Dedifferentiated amniotic fluid mesenchymal stem cell (primary cell): ENCODE results near the gene TBX20.
"Not testable (repeated sequence)": the region's sequence is repeated elsewhere in the genome, so short reads cannot be mapped to it uniquely, and the experiment has no call there.

ENCODE experiments used
- DNase-seq: peaks from one replicate; pipeline ENCODE4 v3.0.0-alpha.2; 2016; ENCODE audit errors: extremely low spot score

The TBX20 gene

DNA sequence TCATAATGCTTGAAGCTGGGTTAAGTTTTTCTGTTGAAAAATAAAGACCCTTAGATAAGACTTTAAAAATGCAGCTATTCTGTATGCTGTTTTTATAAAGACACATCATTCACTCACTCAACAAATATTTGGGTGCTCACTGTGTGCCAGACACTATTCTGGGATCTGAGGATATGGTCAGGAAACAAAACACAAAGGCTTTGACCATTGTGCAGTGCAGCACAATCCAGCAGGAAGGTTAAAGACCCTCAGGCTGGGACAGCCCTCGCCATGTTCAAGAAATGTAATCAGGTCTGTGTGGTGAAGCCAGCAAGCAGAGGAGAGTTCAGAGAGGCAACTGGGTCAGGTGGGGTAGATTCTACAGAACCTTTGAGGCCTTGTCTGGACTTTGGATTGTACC, 31.5 kb downstream of the TBX20 start:
- DNase-seq, result not testable (repeated sequence)

DNA sequence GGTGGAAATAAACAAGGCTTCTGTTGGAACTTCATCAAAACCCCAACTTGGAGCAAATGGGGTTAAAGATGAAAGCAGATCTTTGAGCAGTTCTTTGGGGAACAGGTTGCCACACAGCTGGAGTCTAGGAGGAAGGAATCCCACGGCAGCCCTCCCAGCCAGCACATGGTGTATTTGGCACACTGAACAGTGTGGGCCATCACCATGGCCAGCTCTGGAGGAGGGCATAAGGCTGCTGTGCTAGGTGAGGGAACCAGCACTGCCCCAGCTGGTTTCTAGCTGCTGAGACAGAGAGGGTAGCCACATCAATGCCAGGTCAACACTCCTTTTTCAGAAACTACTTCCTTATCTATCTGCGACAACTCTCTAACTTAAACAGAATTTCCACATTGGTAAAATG, 33.7 kb downstream of the TBX20 start:
- DNase-seq, result not testable (repeated sequence)

DNA sequence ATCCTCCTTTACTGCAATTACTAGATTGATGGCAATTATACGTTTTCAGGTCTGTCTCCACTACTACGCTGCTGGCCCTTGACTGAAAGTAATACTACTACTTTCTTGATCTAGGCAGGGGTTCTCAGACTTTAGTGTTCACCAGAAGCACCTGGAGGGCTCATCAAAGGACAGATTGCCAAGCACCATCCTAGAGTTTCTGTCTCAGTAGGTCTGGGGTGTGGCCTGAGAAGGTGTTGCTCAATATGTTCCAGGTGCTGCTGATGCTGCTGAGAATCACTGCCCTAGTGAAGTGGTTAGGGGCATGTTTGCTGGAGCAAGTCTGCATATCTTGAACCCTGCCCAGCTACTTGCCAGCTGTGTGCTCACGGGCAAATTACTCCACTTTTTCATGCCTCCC, 37.9 kb downstream of the TBX20 start:
- not testable (repeated sequence) for DNase-seq

DNA sequence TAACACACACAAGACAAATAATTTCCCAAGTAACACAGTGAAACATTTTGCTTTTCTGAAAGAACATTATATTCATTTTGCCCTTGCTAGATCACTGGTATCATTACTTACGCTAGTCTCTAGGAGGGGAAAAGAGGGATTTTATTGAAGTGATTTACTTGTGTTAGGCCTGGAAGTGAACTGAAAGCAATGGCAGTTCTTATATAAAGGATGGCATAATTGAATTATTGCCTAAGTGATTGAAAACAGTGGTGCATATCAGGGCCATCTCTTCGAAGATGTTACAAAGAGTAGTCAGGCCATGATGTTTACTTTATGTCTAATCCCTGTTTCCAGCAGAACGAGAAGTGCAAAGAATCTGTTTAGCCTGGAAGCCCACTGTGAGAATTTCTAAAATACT, 38.8 kb downstream of the TBX20 start:
- DNase-seq, result not testable (repeated sequence)

DNA sequence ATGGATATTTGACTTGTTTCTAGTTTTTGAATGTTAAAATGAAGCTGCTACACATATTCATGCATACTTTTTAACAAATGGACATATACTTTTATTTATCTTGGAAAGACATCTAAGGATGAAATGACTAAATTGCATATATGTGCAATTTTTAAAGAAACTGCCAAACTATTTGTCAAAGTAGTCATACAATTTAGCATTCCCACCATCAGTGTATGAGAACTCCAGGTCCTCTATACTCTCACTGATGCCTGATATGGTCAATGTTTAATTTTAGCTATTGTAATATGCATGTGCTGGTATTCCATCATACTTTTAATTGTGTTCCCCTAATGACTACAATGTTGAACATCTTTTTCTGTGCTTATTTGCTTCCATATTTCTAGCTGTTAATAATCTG, 47.0 kb downstream of the TBX20 start:
- DNase-seq, result not testable (repeated sequence)

DNA sequence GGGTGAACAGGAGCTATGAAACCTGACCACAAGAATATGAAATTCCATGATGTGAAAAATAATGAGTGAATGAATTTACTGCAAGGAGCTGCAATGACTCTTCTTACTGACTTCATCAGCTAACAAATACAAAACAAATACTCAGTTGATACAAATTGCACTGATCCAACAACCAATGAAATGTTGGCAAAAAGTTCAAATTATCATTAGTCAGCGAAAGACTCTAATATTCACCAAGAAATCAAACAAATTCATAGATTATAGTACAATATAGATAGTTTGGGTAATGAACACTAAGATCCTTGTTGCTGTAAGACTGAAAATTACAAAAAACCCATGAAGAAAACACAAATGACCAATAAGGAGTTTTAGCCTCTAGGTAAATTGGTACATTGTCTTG, 49.0 kb downstream of the TBX20 start:
- not testable (repeated sequence) for DNase-seq

DNA sequence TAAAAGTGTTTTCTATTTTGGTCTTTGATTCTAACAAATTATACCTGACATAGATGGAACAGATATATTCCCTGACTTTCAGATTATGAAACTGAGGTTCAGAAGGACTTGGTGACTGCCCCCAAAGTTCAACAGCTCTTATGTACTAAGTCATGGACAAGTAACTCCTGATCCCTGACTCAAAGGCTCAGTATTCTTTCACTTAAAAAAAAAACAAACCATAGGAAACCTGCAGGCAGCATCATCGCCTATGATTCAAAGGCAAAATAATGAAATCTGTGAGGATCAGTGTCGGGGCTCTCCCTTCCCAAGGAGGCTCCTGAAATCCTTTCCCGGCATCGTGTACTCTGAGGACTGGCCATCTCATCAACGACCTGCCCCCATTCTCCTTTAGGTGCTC, 49.9 kb downstream of the TBX20 start:
- DNase-seq, result not testable (repeated sequence)

DNA sequence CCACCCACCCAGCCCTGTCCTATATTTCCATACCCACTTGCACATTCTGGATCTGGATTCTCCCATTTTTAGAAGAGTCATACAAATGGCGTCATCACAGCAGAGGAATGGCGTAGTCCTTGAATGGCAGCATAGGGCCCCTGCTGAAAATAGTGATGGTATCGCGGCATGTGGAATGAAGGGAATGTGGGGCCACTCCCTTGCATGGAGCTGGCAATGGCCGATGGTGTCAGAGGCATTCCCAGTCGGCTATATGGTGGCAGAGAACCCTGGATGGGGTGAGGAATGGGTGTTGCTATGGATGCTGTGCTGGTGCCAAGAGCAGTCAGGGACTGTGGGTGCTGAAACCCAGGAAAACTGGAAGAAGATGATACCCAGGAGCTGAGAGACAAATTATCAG, 51.5 kb downstream of the TBX20 start:
- DNase-seq, result not testable (repeated sequence)

DNA sequence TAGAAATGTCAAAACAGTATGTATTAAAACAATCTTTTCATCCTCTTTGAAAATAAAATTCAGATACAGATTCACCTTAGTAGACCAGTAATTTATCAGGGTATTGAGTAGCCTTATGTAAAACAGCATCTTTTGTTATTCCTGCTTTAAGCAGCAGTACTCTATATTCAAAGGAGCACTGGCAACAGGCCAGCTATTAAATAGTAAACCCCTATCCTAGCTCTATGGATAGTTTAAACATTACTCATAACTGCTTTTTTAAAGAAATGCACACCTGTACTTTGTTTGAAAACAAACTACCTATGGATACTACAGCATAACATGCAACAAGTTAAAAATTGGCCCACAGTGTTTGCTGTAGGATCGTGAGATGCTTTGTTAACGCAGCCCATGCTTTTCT, 53.7 kb downstream of the TBX20 start:
- DNase-seq, result not testable (repeated sequence)

DNA sequence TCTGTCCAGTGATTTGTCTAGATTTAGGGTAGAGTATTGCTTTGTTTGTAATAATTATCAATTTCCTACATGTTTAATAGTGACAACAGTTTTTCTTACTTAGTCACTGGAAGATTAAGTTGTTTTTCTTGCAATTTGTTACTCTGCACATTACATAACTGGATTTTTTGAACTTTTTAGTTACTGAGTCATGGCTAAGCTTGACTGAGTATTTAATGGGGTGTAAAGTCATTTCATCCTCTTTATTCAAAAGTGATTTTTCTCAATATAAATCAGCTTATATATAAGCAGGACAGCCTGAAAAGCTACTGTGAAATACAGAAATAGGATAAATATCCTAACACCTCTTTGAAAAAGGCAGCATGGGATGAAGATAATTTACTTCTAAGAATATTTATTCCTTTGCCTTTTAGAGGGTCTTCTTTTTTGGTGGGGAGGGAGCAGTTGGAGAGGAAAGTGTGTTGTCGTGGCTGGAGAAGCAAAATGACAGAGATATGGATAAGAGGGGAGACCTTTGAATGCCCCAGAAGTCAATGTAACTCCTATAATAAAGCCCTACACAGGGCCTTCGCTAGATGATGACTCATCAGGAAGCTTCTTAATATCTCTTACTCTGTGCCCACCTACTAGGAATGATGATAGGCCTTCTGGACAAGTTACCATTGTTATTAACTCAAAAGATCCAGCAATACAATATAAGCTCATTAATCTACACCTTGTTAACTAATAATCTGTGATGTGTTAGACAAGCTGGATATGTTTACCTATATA, 55.3 kb downstream of the TBX20 start:
- DNase-seq, result not testable (repeated sequence)

DNA sequence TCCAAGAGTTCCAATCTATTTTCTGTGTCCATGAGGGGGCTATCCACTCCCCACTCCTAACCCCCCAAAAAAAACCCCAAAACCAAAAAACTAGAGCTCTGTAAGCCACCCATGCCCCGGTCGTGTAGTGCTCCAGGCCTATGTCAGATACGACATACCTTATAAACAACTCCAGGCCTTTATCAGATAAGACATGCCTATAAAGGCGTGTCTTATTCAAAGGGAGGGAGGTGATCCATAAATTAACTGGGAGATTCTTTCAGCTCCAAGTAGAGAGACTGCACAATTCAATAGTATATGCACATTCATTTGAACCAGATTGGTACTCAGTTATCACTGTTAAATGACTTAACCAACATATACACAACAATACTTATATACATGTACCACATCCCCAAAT, 62.3 kb downstream of the TBX20 start:
- DNase-seq, result not testable (repeated sequence)

DNA sequence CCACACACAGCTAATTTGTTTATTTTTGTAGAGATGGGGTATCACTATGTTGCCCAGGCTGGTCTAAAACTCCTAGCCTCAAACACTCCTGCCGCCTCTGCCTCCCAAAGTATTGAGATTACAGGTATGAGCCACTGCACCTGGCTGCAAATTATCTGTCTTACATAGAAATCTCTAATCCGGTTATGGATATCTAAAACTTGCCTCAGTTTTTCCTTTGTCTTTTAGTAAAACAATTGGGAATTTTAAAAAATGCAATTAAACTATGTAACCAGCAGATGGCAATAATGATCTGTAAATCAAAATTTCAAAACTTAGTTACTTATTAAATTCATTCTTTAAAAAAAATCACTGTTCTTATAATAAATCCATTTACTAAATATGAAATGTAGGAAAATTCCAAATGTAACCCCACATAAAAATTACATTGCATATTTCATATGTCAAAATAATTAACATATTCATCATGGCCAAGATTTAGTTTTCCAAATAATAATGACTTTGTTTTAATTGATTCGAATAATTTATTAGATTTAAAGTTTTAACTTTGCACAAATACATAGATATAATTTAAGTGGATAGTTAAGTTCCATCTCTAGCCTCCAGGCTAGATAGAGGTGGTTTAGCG, 63.6 kb downstream of the TBX20 start:
- not testable (repeated sequence) for DNase-seq

DNA sequence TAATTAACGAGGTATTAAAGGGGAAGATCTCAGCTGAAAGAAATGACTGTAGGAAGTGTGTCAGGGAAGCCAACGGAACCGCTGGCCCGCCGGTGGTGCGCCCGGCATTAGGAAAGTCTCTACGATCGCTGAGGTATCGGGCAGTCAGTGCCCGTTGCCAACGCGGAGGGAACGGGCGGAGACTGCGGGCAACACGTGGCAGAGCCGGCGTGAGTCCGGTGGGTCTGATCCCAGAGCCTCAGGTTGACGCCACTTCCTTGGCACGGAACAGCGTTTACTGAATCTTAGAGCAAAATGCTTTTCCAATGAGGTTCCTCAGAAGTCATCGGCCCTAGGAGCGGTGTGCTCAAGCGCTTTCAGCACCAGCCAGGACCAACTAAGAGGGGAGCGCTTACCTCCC, 67.1 kb downstream of the TBX20 start:
- peak; percentile 16 for DNase-seq

DNA sequence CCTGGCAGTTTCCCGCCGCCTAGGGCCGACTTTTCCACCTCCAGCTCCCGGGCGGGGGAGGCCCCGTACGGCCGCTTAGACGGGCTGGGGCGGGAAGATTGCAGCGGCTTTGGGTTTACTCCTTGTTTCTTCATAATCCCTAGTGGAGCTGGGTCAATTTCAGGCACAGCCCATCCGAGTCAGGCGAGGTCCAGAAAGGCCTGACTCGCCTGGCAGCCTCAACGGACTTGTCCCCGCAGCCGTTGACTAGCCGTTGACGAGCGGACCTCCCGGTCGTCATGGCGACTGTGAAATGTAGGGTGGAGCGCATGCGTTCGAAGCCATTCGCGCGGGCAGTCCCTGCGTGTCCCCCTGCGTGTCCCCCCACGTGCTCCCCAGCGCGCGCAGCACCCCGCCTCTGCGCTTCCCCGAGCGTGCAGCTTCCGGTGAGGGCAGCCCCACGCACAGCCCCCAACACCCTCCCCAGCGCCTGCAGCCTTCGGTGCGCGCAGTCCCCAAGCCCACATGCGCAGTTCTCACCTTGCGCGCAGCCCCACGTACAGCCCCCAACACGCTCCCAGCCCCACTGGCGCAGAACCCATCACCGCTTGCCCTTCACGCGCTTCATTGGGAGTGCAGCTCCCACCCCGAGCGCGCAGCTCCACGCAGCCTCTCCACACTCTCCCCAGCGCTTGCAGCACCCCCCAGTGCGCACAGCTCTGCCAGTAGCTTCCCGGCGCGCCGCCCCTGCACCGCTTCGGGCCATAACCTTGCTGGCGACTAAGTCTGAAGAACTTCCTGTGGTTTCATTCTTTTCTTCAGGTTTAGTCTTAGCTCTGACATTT, 67.8 kb downstream of the TBX20 start:
- DNase-seq, result peak; percentile 31

DNA sequence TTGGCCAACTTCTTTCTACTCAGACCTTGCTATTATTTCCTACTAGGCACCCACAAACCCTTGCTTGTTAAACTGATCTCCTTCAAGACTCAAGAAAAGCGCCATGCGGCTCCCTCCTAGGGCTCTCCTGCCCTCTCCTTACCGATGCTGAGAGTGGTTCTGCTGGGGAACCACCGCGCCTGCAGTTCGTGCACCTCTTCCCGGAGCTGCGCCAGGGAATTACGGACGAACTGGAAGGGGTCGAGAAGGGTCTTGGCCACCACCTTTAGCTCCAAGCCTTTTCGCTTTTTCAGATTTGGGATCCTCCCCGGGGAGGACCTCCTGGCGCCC, 68.4 kb downstream of the TBX20 start:
- DNase-seq, result not testable (repeated sequence)

DNA sequence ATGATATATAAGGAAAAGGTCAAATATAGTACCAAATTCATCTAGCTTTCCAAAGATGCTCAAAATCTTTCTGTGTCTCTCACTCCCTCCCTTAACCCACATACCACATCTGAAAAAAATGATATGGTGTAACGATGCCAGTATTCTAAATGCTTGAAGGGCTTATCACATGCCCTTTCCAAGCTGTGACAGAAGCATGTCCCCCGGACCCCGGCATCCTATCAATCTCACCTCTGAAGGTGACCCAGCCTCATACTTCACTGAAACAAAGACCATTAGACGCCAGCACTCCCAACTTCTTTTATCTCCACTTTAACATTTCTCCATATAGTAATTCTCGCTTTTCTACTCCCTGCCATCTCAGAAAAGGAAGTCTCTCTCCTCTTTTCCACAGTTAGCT, 68.9 kb downstream of the TBX20 start:
- DNase-seq, result not testable (repeated sequence)

DNA sequence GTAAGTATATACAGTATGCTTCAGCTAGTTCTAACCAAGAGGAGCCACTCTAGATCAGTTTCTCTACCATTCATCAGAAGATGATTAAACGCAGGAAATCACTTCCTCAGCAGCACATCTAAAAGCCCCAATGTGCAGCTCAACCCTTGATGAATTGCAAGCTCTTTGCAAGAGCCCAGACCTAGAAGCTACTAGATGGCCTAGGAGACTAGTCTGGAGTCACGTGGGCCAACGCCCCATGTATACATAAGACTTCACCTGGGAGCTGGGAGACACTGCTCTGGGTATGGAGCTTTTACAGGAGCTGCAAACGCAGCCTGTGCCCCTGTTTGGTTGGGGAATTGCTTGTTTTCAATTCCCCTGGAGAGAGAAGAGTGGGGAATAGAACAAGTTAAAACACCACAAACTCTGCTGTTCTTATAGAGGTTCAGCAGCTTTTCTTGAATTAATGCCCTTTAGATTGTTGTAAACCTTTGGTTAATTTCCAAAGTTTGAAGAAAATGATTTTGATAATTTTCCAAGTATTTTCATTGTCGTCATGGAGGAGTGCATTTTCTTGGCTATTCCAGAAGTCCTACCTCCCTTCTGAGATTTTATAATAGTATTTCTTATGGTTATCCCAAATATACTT, 69.9 kb downstream of the TBX20 start:
- not testable (repeated sequence) for DNase-seq

DNA sequence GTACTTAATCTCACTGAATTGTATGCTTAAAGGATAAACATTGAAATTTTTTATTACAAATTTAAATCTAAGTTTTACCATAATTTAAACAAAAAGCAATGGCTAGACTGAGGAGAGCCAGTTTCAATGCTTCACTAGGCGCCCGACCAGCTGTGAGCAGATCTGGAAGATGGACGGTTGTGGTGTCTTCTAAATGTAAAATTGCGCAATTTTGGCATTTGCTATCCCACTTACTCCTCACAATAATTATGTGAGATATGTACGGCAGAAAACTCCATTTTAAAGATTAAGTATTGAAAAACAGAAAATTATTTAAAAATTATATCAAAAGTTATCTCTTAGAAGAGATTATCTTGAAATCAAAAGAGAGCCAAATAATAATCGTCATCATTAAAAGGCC, 73.2 kb downstream of the TBX20 start:
- DNase-seq, result not testable (repeated sequence)

DNA sequence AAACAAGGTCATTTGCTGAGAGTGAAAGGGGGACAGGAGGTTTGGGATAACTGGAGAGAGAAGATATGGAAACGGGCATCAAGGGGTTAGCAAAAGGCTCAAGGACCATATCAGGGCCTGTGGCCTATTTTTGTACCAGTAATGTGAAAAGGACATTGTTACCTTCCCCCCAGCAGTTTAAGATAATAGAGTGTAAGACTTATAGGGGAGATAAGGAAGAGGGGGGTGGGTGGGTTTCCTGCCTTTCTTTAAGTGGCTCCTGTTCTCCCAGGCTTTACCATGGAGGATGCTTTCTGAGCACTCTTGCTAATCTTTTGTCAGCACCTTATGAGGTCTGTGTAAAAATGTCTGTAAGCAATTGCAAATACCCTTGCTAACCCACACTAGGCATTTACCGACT, 80.7 kb downstream of the TBX20 start:
- not testable (repeated sequence) for DNase-seq

DNA sequence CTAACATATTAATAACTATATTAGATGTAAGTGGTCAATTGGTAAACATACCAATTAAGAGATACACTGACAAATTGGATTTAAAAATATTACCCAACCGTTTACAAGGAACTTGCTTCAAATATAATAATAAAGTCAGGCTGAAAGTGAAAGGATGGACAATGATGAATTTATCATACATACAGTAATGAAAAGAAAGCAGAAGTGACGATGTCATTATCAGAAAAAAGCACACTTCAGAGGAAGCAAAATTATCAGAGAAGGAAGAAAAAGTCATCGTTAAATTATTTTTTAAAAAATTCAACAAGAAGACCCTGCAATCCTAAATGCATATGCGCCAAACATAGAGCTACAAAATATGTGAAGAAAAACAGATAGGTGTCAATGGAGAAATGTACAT, 81.8 kb downstream of the TBX20 start:
- DNase-seq, result not testable (repeated sequence)

DNA sequence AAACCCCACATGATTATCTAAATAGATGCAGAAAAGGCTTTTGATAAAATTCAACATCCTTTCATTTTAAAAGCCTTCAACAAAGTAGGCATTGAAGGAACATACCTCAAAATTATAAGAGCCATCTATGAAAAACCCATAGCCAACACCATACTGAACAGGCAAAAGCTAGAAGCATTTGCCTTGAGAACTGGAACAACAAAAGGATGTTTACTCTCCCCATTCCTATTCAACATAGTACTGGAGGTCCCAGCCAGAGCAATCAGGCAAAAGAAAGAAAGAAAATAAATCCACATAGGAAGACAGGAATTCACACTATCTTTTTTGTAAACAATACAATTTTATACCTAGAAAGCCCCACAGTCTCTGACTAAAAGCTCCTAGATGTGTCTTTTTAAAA, 86.2 kb downstream of the TBX20 start:
- DNase-seq, result not testable (repeated sequence)

DNA sequence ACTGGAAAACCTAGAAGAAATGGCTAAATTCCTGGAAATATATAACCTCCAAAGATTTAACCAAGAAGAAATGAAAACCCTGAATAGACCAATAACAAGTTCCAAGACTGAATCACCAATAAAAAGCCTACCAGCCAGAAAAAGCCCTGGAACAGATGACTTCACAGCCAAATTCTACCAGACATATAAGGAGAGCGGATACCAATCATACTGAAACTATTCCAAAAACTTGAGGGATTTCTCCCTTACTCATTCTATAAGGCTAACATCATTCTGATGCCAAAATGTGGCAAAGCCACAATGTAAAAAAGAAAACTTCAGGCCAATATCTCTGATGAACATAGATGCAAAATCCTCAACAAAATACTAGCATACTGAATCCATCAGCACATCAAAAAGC, 86.7 kb downstream of the TBX20 start:
- not testable (repeated sequence) for DNase-seq
